Body of pancreas (tissue), 4 donors: ENCODE measurements around the gene SYNE2.

Source experiments
- CTCF ChIP-seq, 7 experiments: fragments of 450-650 bp in 4 of 7; fragments of 200-600 bp in 3 of 7; sonication (generic) in 3 of 7; IDR thresholded peaks; one replicate each; pipeline ENCODE4 v1.5.1; 2016 to 2019; ENCODE audit warnings: antibody characterized with exemption in 7 of 7
- POLR2A ChIP-seq, 3 donors: fragments of 450-650 bp; IDR thresholded peaks; one replicate each; pipeline ENCODE4 v1.6.1; 2016; ENCODE audit warnings: antibody characterized with exemption in 3 of 3, mild to moderate bottlenecking in 2 of 3

- TF ChIP-seq POLR2A (IDR thresholded peaks at IDR 0.05) (no peak), CTCF (IDR thresholded peaks at IDR 0.05) (no peak)
Observed at GRCh38 chr14:63878052-63878451, 25.2 kb downstream of the SYNE2 start.
